B cell (primary cell): ENCODE data around the gene CUL9. TPM values are rescaled to one million over a fixed set of nuclear protein-coding genes. Genes with fewer than 3 reads are reported as not detected.

ENCODE experiments used
- ATAC-seq: fragments of 200-7000 bp; cut with Tn5 transposase; one replicate; pipeline ENCODE4 v1.10.0; 2021; ENCODE audit warnings: low read depth, mild to moderate bottlenecking, moderate number of reproducible peaks, moderate library complexity
- CTCF ChIA-PET: fragments of 350-600 bp; sonication (Branson Sonifier 250); formaldehyde crosslinking; loops from one replicate; lab custom pipeline; 2021; ENCODE audit warnings: antibody characterized with exemption, inconsistent platforms; lab: Charles Lee
- POLR2A ChIA-PET: fragments of 350-600 bp; sonication (Branson Sonifier 250); formaldehyde crosslinking; loops from one replicate; lab custom pipeline; 2021; ENCODE audit warnings: antibody characterized with exemption; lab: Charles Lee
- DNase-seq: peaks from one replicate; pipeline ENCODE4 v3.0.0; 2013
- H2AFZ ChIP-seq: 2 replicates; pipeline ENCODE4 v1.6.1; 2012; ENCODE audit warnings: mild to moderate bottlenecking, low read depth, low read length; ENCODE audit not compliant: insufficient read depth, poor library complexity, severe bottlenecking
- H3K27ac ChIP-seq, 2 donors: 1 replicate in 1 of 2; 2 replicates in 1 of 2; pipeline ENCODE4 v1.5.1; 2012 to 2013; ENCODE audit warnings: low read length in 2 of 2, mild to moderate bottlenecking in 2 of 2, moderate library complexity in 1 of 2
- H3K27me3 ChIP-seq, 4 experiments: fragments of 200-600 bp in 1 of 4; sonication (generic) in 1 of 4; replicated peaks in 1 of 4; 1 replicate in 2 of 4; 2 replicates in 2 of 4; pipeline versions ENCODE4 v1.6.1 to v1.7.0; 2013 to 2016; ENCODE audit warnings: low read length in 3 of 4, mild to moderate bottlenecking in 2 of 4, mixed read lengths in 1 of 4, moderate library complexity in 1 of 4; ENCODE audit not compliant: insufficient read depth in 4 of 4, control insufficient read depth in 3 of 4; ENCODE audit errors: control extremely low read depth in 1 of 4
- H3K36me3 ChIP-seq, 2 experiments: replicated peaks in 1 of 2; 1 replicate in 1 of 2; 2 replicates in 1 of 2; pipeline versions ENCODE4 v1.6.1 to v1.7.1; 2013; ENCODE audit warnings: low read length in 1 of 2; ENCODE audit not compliant: insufficient read depth in 2 of 2, control insufficient read depth in 1 of 2; ENCODE audit errors: control extremely low read depth in 1 of 2, extremely low read depth in 1 of 2
- H3K4me1 ChIP-seq, 2 donors: fragments of 200-600 bp in 1 of 2; sonication (generic) in 1 of 2; 1 replicate in 1 of 2; 2 replicates in 1 of 2; pipeline versions ENCODE4 v1.5.1 to v1.6.1; 2013 to 2017; ENCODE audit warnings: low read length in 2 of 2; ENCODE audit not compliant: control insufficient read depth in 2 of 2, insufficient read depth in 2 of 2
- H3K4me2 ChIP-seq: replicated peaks from 2 replicates; pipeline ENCODE3; 2012; ENCODE audit warnings: mild to moderate bottlenecking, low read depth, low read length; ENCODE audit not compliant: poor library complexity, severe bottlenecking
- H3K4me3 ChIP-seq, 5 experiments: fragments of 200-600 bp in 1 of 5; sonication (generic) in 1 of 5; 1 replicate in 3 of 5; 2 replicates in 2 of 5; pipeline versions ENCODE4 v1.5.1 to v1.7.0; 2011 to 2016; ENCODE audit warnings: low read length in 4 of 5, mild to moderate bottlenecking in 4 of 5, low read depth in 2 of 5, control low read depth in 1 of 5, moderate library complexity in 1 of 5; ENCODE audit not compliant: insufficient read depth in 1 of 5; ENCODE audit errors: control extremely low read depth in 1 of 5, extremely low read depth in 1 of 5
- H3K79me2 ChIP-seq: fragments of 200-600 bp; sonication (generic); one replicate; pipeline ENCODE4 v1.6.0; 2016; ENCODE audit warnings: low read length; ENCODE audit not compliant: control insufficient read depth, insufficient read depth
- H3K9ac ChIP-seq: fragments of 200-600 bp; sonication (generic); 2 replicates; pipeline ENCODE4 v1.6.1; 2017; ENCODE audit warnings: mild to moderate bottlenecking, low read length, moderate library complexity
- H3K9me3 ChIP-seq, 3 donors: one replicate each; pipeline versions ENCODE4 v1.6.1 to v1.7.1; 2013; ENCODE audit warnings: low read length in 2 of 3; ENCODE audit not compliant: control insufficient read depth in 2 of 3, insufficient read depth in 1 of 3; ENCODE audit errors: control extremely low read depth in 1 of 3
- H4K20me1 ChIP-seq: 2 replicates; pipeline ENCODE4 v1.6.0; 2012; ENCODE audit warnings: mild to moderate bottlenecking, low read length; ENCODE audit not compliant: insufficient read depth, control insufficient read depth, poor library complexity, severe bottlenecking
- H3K27ac Mint-ChIP-seq: one replicate; pipeline ENCODE4 v1.8.0; 2021; ENCODE audit warnings: mixed read lengths
- H3K27me3 Mint-ChIP-seq: one replicate; pipeline ENCODE4 v1.8.0; 2021; ENCODE audit warnings: mixed read lengths
- H3K4me1 Mint-ChIP-seq: one replicate; pipeline ENCODE4 v1.8.0; 2021; ENCODE audit warnings: mixed read lengths
- H3K4me3 Mint-ChIP-seq: one replicate; pipeline ENCODE4 v1.8.0; 2021; ENCODE audit warnings: mixed read lengths
- H3K9me3 Mint-ChIP-seq: one replicate; pipeline ENCODE4 v1.8.0; 2022; ENCODE audit warnings: mixed read lengths; ENCODE audit not compliant: insufficient read depth
- EZH2 ChIP-seq: IDR thresholded peaks from 2 replicates; pipeline ENCODE4 v1.6.1; 2012; ENCODE audit warnings: borderline replicate concordance, low read depth, mild to moderate bottlenecking, moderate library complexity, low read length; ENCODE audit not compliant: insufficient read depth, poor library complexity, severe bottlenecking
- WGBS: methylation state at CpG from one replicate; pipeline ENCODE4 v1.1.5; 2013; ENCODE audit warnings: missing lambda C conversion rate; ENCODE audit not compliant: insufficient coverage; 5-methylcytosine and 5-hydroxymethylcytosine counted together
- intact Hi-C: fragments of 100-400 bp; cut with micrococcal nuclease; formaldehyde crosslinking; loops from one replicate; pipeline ENCODE4 v1.10.0; 2022
- polyA plus RNA-seq: library from polyadenylated mRNA; depleted of rRNA; stranded (reverse); fragments of >200 nt; gene quantifications from 2 replicates; pipeline ENCODE4 v1.2.3, GENCODE V29; 2012
- total RNA-seq, 2 donors: library from RNA; stranded (reverse); fragments of 120-200 nt in 1 of 2; gene quantifications; 1 replicate in 1 of 2; 2 replicates in 1 of 2; pipeline versions ENCODE4 v1.2.3 to v1.2.4, GENCODE V29; 2013 to 2022
- TF ChIP-seq, protein P1 (sequence below): fragments of 200-600 bp; IDR thresholded peaks from one replicate; pipeline ENCODE4 v1.8.0; 2022; ENCODE audit warnings: antibody characterized with exemption, mild to moderate bottlenecking

Gene CUL9
- total and polyA plus RNA-seq, 2 donors (not counting 1 experiment from before 2014, with no cell fraction given): 98.0 to 110 TPM

GRCh38 chr6:43150051-43150751 lies 31.8 kb upstream of the CUL9 start:
- Histone ChIP-seq H3K27ac (no peak overlapping the region), H3K9ac (no peak overlapping the region), H3K79me2 (no peaks in the 10 kb centered on the region), H3K4me1 (no peaks in the 10 kb centered on the region), H3K4me3 (no peak overlapping the region), H3K36me3 (no peaks in the 10 kb centered on the region), H2AFZ (no peak overlapping the region), H3K9me3 (no peaks in the 10 kb centered on the region), H3K27me3 (peaks cover 0 to 4% (median 0%) of the 10 kb centered on the region in 4 experiments), H4K20me1 (no peaks in the 10 kb centered on the region), H3K4me2 (no peak overlapping the region)
- no peak for TF ChIP-seq EZH2
- TF ChIP-seq, protein P1, sequence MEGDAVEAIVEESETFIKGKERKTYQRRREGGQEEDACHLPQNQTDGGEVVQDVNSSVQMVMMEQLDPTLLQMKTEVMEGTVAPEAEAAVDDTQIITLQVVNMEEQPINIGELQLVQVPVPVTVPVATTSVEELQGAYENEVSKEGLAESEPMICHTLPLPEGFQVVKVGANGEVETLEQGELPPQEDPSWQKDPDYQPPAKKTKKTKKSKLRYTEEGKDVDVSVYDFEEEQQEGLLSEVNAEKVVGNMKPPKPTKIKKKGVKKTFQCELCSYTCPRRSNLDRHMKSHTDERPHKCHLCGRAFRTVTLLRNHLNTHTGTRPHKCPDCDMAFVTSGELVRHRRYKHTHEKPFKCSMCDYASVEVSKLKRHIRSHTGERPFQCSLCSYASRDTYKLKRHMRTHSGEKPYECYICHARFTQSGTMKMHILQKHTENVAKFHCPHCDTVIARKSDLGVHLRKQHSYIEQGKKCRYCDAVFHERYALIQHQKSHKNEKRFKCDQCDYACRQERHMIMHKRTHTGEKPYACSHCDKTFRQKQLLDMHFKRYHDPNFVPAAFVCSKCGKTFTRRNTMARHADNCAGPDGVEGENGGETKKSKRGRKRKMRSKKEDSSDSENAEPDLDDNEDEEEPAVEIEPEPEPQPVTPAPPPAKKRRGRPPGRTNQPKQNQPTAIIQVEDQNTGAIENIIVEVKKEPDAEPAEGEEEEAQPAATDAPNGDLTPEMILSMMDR: no peak
- intact Hi-C loops: no loop called here
- ATAC-seq (no peak), DNase-seq (no peak)
- H3K27me3 Mint-ChIP-seq: peaks cover 10% of the 10 kb centered on the region
- 86% methylated on average over 6 of the region's 7 CpGs for WGBS
- no peaks in the 10 kb centered on the region for H3K9me3 Mint-ChIP-seq
- ChIA-PET POLR2A (no interaction called here), CTCF (no interaction called here)
- H3K4me3 Mint-ChIP-seq: no peak overlapping the region
- H3K4me1 Mint-ChIP-seq: no peaks in the 10 kb centered on the region
- H3K27ac Mint-ChIP-seq: no peak overlapping the region

DNA sequence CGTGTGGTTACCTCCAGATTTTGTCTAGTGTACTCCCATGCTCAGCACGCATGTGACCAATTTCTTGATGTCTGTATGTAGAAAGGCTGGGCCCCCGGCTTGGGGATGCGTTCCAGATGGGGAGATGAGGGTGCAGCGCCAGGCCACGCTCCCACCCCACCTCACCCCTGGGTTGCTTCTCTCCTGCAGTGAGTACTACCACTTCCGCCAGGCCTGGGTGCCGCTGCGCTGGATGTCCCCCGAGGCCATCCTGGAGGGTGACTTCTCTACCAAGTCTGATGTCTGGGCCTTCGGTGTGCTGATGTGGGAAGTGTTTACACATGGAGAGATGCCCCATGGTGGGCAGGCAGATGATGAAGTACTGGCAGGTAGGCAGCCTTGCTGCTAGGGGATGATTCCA lies 22.4 kb upstream of the CUL9 start:
- Histone ChIP-seq H3K27me3 (no peaks in the 10 kb centered on the region), H2AFZ (no peak overlapping the region), H3K27ac (no peak overlapping the region), H3K9me3 (no peaks in the 10 kb centered on the region), H4K20me1 (no peaks in the 10 kb centered on the region), H3K4me2 (no peak overlapping the region), H3K4me3 (no peak overlapping the region), H3K79me2 (no peaks in the 10 kb centered on the region), H3K4me1 (no peaks in the 10 kb centered on the region), H3K9ac (no peak overlapping the region), H3K36me3 (no peaks in the 10 kb centered on the region)
- ChIA-PET POLR2A (no interaction called here), CTCF (interaction anchor here (0.9 kb wide), 1 partner anchor 16 kb away, joined by 4 read pairs; no protein-coding TSS in a partner anchor)
- TF ChIP-seq, protein P1: no peak
- Mint-ChIP-seq H3K9me3 (no peaks in the 10 kb centered on the region), H3K4me1 (no peaks in the 10 kb centered on the region), H3K27ac (no peak overlapping the region), H3K4me3 (no peak overlapping the region), H3K27me3 (no peaks in the 10 kb centered on the region)
- 92% methylated on average over 4 of the region's 11 CpGs for WGBS
- ATAC-seq (no peak), DNase-seq (no peak)
- intact Hi-C loops: no loop called here
